ENCODE results near the gene TMCC1. TPM values are rescaled to one million over a fixed set of nuclear protein-coding genes. Genes with fewer than 3 reads are reported as not detected.

The TMCC1 gene
- total RNA-seq, 6 experiments from 2014 or later = 21.7 to 124 (median 25.2) TPM

GRCh38 chr3:129672412-129672811 lies 221.1 kb downstream of the TMCC1 start:
- no peak for ATAC-seq
- intact Hi-C loops (cut with DNase I) = no loop called here
- 100% methylated on average over 1 of the region's 1 CpG for WGBS (ENCODE audit: insufficient coverage, low coverage, low lambda C conversion rate, missing lambda C conversion rate)

DNA sequence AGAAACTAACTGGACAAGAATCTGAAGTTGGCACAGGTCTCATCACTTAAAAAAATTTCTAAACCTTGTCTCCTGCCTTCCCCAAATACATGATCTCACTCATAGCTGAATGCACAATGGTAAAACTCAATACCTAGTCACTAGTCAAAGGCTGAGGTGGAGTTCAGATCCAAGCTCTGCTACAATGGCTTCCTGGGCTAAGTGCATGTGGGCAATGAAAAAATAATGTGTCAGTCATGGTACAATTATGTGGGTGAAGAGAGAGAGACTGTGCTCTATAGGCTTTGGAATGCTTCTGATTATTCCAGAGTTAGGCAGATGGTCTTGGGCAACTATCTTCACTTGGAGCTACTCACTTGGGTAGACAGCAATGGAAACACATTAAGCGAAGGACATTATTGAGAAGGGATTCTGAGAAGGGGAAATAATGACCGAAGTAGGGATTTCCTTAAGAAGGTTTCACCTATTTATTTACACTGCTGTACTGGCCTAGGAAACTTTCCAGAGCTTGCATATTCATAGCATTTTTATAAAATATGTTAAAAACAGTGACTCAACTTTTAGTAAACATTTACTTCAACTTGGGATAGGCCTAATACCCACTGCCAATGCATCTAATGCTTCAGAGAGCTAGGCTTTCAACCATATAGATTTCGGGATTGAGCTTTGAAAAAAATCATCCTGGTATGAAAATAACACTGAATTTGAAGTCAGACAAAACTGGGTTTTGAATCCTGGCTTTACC lies 228.3 kb downstream of the TMCC1 start:
- intact Hi-C loops (cut with DNase I) = no loop called here
- no peaks in the 10 kb centered on the region for H3K9me3 ChIP-seq
- 92% methylated on average over 3 of the region's 3 CpGs for WGBS (ENCODE audit: insufficient coverage, low coverage, low lambda C conversion rate, missing lambda C conversion rate)
- DNase-seq = no peak
- ATAC-seq = peak in 2 of 4 donors; percentile 11 to 23
- no peaks in the 10 kb centered on the region for H3K27me3 ChIP-seq
- TF ChIP-seq POLR2A (IDR thresholded peaks at IDR 0.05) = no peak
- TF ChIP-seq, protein P1, sequence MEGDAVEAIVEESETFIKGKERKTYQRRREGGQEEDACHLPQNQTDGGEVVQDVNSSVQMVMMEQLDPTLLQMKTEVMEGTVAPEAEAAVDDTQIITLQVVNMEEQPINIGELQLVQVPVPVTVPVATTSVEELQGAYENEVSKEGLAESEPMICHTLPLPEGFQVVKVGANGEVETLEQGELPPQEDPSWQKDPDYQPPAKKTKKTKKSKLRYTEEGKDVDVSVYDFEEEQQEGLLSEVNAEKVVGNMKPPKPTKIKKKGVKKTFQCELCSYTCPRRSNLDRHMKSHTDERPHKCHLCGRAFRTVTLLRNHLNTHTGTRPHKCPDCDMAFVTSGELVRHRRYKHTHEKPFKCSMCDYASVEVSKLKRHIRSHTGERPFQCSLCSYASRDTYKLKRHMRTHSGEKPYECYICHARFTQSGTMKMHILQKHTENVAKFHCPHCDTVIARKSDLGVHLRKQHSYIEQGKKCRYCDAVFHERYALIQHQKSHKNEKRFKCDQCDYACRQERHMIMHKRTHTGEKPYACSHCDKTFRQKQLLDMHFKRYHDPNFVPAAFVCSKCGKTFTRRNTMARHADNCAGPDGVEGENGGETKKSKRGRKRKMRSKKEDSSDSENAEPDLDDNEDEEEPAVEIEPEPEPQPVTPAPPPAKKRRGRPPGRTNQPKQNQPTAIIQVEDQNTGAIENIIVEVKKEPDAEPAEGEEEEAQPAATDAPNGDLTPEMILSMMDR (IDR thresholded peaks at IDR 0.05) = no peak
- peaks cover 0 to 21% (median 4%) of the 10 kb centered on the region in 4 donors for H3K36me3 ChIP-seq
- no peak overlapping the region for H3K4me3 ChIP-seq
- H3K4me1 ChIP-seq = peaks cover 0 to 24% (median 3%) of the 10 kb centered on the region in 4 donors
- H3K27ac ChIP-seq = no peak overlapping the region

More at GRCh38 chr3:129672412-129672811, 221.1 kb downstream of the TMCC1 start:
- Histone ChIP-seq H3K36me3 (peaks cover 0 to 29% (median 9%) of the 10 kb centered on the region in 4 donors), H3K27ac (no peak overlapping the region), H3K27me3 (no peaks in the 10 kb centered on the region), H3K4me3 (no peak overlapping the region), H3K4me1 (peaks cover 0 to 28% (median under 1%) of the 10 kb centered on the region in 4 donors), H3K9me3 (no peaks in the 10 kb centered on the region)
- TF ChIP-seq, protein P1 (IDR thresholded peaks at IDR 0.05) = no peak
- no peak for TF ChIP-seq POLR2A (IDR thresholded peaks at IDR 0.05)
- no peak for DNase-seq

DNA sequence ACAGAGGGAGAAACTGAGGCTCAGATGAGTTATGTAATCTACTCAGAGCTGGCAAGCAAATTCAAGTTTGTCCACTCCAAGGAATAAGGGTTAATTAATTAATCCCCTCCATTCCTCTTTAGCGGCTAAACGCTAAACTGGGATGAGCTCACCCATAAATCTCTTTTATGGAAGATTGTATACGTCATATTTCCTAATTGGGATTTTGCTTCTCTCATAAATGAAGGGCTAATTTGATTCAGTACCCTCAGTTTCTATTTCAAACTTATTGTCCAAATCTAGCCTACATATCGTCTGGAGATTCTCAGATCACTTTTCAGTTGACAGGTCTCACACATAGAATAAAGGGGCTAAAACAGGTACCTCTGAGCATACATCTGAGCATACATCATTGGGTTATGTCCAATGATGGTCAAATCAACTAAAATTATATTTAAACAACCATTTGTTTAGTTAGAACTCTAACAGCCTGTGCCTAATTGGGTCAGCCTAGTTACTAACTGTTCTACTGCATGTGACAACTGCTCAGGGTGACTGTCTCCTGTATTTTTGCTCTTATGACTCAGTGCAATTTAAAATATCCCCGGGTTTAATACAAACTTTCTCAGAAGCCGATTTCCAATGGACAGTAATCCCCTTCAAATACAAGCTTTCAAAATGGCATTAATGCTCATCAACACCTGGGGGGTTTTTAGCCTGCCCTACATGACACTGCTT lies 229.4 kb downstream of the TMCC1 start:
- Histone ChIP-seq H3K27me3 (no peaks in the 10 kb centered on the region), H3K4me3 (no peak overlapping the region), H3K27ac (no peak overlapping the region), H3K4me1 (peaks cover 0 to 24% (median 3%) of the 10 kb centered on the region in 4 donors), H3K9me3 (no peaks in the 10 kb centered on the region), H3K36me3 (peaks cover 0 to 12% (median 0%) of the 10 kb centered on the region in 4 donors)
- TF ChIP-seq, protein P1 (IDR thresholded peaks at IDR 0.05) = no peak
- TF ChIP-seq POLR2A (IDR thresholded peaks at IDR 0.05) = no peak
- intact Hi-C loops (cut with DNase I) = no loop called here
- DNase-seq (no peak), ATAC-seq (peak in 1 of 4 donors; percentile 43)
- 84% methylated on average over 6 of the region's 6 CpGs for WGBS (ENCODE audit: insufficient coverage, low coverage, low lambda C conversion rate, missing lambda C conversion rate)

DNA sequence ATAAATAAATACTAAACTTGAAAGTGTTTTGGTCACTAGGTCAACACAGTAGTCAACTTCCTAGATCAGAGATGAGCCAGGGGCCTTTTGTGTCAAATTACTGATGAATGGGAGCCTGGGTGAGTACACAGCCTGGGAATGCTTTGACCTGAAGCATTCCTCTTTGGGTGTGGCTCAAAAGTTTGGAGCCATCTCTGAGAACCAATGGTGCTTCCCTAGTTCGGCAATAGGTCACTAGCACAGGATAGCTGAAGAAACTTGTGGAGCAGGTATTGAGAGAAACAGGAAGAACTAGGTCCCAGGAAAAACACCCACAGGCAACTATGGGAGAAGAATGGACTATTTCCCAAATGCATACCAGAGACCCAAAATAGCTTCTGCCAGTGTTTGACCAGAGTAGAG lies 230.5 kb downstream of the TMCC1 start:
- H3K27ac ChIP-seq = no peak overlapping the region
- no peaks in the 10 kb centered on the region for H3K27me3 ChIP-seq
- ATAC-seq (peak in 2 of 4 donors; percentile 17 to 63), DNase-seq (no peak)
- peaks cover 0 to 6% (median 0%) of the 10 kb centered on the region in 4 donors for H3K36me3 ChIP-seq
- H3K4me3 ChIP-seq = no peak overlapping the region
- WGBS (ENCODE audit: insufficient coverage, low coverage, low lambda C conversion rate, missing lambda C conversion rate) = 50% methylated on average over 1 of the region's 1 CpG
- TF ChIP-seq, protein P1 (IDR thresholded peaks at IDR 0.05) = no peak
- TF ChIP-seq POLR2A (IDR thresholded peaks at IDR 0.05) = no peak
- H3K4me1 ChIP-seq = peaks cover 0 to 29% (median 3%) of the 10 kb centered on the region in 4 donors
- intact Hi-C loops (cut with DNase I) = no loop called here
- H3K9me3 ChIP-seq = no peaks in the 10 kb centered on the region

All from right lobe of liver (tissue), 6 donors.